Measurements from ENCODE around the gene RAB3D. TPM values are rescaled to one million over a fixed set of nuclear protein-coding genes. Genes with fewer than 3 reads are reported as not detected.

The RAB3D gene
- total RNA-seq, 1 experiment from 2014 or later, result 37.9 TPM

DNA sequence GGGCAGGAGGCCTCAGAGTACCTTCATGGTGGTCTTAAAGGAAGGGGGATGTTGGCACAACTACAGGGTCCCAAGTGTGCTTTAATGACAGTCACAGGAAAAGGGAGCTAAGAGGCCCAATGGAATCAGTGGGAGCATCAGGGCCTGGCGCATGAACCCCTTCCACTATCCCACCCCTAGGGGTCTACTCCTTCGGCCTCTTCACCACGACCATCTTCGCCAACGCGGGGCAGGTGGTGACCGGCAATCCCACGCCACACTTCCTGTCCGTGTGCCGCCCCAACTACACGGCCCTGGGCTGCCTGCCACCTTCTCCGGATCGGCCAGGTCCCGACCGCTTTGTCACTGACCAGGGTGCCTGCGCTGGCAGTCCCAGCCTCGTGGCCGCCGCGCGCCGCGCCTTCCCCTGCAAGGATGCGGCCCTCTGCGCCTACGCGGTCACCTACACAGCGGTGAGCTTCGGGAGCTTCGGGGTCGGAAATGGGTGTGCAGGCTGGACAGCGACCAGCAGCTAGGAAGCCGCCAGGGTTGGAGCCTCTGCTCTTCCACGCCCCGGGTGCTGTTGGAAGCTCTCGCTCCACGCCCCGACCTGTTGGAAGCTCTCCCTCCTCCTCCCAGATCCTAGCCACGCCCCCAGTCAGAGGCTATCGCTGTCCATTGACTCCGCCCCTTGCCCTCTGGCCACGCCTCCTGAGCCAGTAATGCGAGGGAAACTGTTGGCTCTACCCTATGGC lies 21.7 kb upstream of the RAB3D start:
- Histone ChIP-seq H3F3A (ENCODE audit: low read length, unreplicated experiment) (no peaks in the 10 kb centered on the region), H4K20me1 (ENCODE audit: low read length) (0 out of 2 replicates have a peak, but pooled peaks cover under 1% of the 10 kb centered on the region), H3K4me2 (ENCODE audit: low read length) (no peak overlapping the region), H3K27ac (ENCODE audit: low read length) (no peak overlapping the region), H3K9ac (ENCODE audit: low read length) (no peak overlapping the region), H3K4me1 (ENCODE audit: insufficient read depth, low read length) (peaks cover 3% of the 10 kb centered on the region), H3K9me3 (ENCODE audit: low read length) (no peaks in the 10 kb centered on the region), H3K27me3 (ENCODE audit: low read length) (no peaks in the 10 kb centered on the region), H3K79me2 (ENCODE audit: low read length) (peaks cover 7% of the 10 kb centered on the region), H3K36me3 (ENCODE audit: low read depth, low read length) (peaks cover 3% of the 10 kb centered on the region; the same call in 1 of the 2 replicates), H3K4me3 (ENCODE audit: low read length) (no peak overlapping the region), H3K9me2 (replicated peaks; ENCODE audit: low read length) (no peaks in the 10 kb centered on the region), H2AFZ (ENCODE audit: low read length) (no peak overlapping the region)
- no TSS peak for BruUV-seq (replicated peaks)
- CTCF ChIA-PET, result no interaction called here
- TF ChIP-seq, protein P1, sequence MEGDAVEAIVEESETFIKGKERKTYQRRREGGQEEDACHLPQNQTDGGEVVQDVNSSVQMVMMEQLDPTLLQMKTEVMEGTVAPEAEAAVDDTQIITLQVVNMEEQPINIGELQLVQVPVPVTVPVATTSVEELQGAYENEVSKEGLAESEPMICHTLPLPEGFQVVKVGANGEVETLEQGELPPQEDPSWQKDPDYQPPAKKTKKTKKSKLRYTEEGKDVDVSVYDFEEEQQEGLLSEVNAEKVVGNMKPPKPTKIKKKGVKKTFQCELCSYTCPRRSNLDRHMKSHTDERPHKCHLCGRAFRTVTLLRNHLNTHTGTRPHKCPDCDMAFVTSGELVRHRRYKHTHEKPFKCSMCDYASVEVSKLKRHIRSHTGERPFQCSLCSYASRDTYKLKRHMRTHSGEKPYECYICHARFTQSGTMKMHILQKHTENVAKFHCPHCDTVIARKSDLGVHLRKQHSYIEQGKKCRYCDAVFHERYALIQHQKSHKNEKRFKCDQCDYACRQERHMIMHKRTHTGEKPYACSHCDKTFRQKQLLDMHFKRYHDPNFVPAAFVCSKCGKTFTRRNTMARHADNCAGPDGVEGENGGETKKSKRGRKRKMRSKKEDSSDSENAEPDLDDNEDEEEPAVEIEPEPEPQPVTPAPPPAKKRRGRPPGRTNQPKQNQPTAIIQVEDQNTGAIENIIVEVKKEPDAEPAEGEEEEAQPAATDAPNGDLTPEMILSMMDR (conservative IDR thresholded peaks at IDR 0.05; ENCODE audit: low read depth, low read length), result no peak
- no peak for TF ChIP-seq EZH2phosphoT487 (IDR thresholded peaks at IDR 0.05; ENCODE audit: borderline replicate concordance, low read length)
- no peak for TF ChIP-seq EZH2 (IDR thresholded peaks at IDR 0.05; ENCODE audit: low read length, unreplicated experiment)
- ATAC-seq, result peak; percentile 30; the same call in 1 of the 2 replicates
- intact Hi-C loops (cut with micrococcal nuclease), result no loop called here
- DNase-seq, result no peak
- POLR2A ChIA-PET (ENCODE audit: unreplicated experiment), result no interaction called here

DNA sequence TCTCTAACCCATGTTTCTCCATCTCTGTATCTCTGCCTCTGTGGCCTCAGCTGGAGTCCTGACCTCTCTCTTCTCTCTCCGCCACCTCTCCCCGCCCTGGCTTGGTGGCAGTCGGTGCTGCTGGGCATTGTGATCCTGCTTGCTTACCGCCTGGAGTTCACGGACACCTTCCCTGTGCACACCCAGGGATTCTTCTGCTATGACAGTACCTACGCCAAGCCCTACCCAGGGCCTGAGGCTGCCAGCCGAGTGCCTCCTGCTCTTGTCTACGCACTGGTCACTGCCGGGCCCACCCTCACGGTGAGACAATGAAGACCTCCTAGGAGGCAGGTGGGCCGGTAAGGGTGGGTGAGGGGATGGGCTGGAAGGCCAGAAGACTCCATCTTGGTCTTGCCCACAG lies 20.0 kb upstream of the RAB3D start:
- intact Hi-C loops (cut with micrococcal nuclease), result no loop called here
- H3K27ac ChIP-seq (ENCODE audit: low read length), result no peak overlapping the region
- no TSS peak for BruUV-seq (replicated peaks)

More for the DNA sequence above, 20.0 kb upstream of the RAB3D start:
- ChIA-PET POLR2A (ENCODE audit: unreplicated experiment) (no interaction called here), CTCF (no interaction called here)
- Histone ChIP-seq H3K4me1 (ENCODE audit: insufficient read depth, low read length) (peaks cover 8% of the 10 kb centered on the region), H3K4me3 (ENCODE audit: low read length) (no peak overlapping the region), H3K9ac (ENCODE audit: low read length) (no peak overlapping the region), H3K79me2 (ENCODE audit: low read length) (peaks cover 13% of the 10 kb centered on the region), H3K9me3 (ENCODE audit: low read length) (no peaks in the 10 kb centered on the region), H3K4me2 (ENCODE audit: low read length) (no peak overlapping the region), H4K20me1 (ENCODE audit: low read length) (peaks cover 4% of the 10 kb centered on the region; the same call in 1 of the 2 replicates), H3F3A (ENCODE audit: low read length, unreplicated experiment) (no peaks in the 10 kb centered on the region), H3K27me3 (ENCODE audit: low read length) (no peaks in the 10 kb centered on the region), H3K36me3 (ENCODE audit: low read depth, low read length) (peaks cover 3% of the 10 kb centered on the region; the same call in 1 of the 2 replicates), H2AFZ (ENCODE audit: low read length) (no peak overlapping the region), H3K9me2 (replicated peaks; ENCODE audit: low read length) (no peaks in the 10 kb centered on the region)
- ATAC-seq (no peak), DNase-seq (no peak)
- TF ChIP-seq, protein P1 (conservative IDR thresholded peaks at IDR 0.05; ENCODE audit: low read depth, low read length), result no peak
- TF ChIP-seq EZH2phosphoT487 (IDR thresholded peaks at IDR 0.05; ENCODE audit: borderline replicate concordance, low read length), result no peak
- TF ChIP-seq EZH2 (IDR thresholded peaks at IDR 0.05; ENCODE audit: low read length, unreplicated experiment), result no peak

Data from PC-3 (cell line).